Inferior parietal cortex (tissue), 1 donor: ENCODE data around the gene SMTNL2.
"Not testable (repeated sequence)": the region's sequence is repeated elsewhere in the genome, so short reads cannot be mapped to it uniquely, and the experiment has no call there.

Experiments
- DNase-seq: peaks from one replicate; pipeline ENCODE4 v3.0.0-alpha.2; 2016; ENCODE audit errors: extremely low spot score

SMTNL2 gene

DNA sequence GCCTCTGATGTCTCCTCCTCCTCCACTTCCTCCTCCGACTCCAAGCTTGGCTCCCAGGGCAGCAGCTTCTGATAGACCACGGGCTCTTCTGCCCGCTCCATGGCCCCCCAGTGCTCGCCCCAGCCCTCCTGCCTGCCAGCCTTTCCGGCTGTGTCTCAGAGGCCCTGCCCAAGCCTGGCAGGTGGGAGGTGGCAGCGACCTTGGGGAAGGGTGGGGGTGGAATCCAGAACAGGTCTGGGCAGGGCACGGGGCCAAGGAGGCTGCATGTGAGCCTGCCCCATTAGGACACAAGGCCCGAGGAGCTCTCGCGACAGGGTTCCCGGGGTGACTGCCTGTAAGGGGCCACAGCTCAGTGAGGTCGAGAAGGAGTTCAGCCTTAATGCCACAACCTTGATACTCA is 23.9 kb upstream of the SMTNL2 start, which contains the start of gene GGT6:
Gene GGT6, minus strand, starts transcription at position 157 of the 400 bp plus-strand sequence. Its CDS starts 56 bp downstream, at position 101.
- no peak for DNase-seq

DNA sequence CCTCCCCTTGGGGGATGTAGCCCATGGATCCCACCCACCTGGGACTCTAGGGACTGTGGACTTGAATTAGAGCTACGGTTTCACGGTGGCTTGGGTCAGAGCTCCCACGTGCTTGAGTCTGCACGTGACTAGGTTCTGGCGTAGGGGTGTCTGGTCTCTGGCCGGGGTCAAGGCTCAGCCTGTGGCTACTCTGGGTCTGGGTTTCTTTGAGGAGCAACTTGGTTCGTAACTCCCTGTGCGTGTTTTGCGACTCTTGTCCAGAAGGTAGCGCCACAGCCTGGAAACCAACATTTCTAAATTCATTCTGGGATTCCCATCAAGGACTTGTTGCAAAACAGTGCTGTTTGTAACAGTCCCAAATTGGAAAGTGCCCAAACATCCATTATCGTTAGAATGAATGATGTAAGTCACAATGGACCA is 23.5 kb upstream of the SMTNL2 start:
- no peak for DNase-seq

- no peak for DNase-seq
These were observed 22.0 kb upstream of the SMTNL2 start for GRCh38 chr17:4562015-4562969.

DNA sequence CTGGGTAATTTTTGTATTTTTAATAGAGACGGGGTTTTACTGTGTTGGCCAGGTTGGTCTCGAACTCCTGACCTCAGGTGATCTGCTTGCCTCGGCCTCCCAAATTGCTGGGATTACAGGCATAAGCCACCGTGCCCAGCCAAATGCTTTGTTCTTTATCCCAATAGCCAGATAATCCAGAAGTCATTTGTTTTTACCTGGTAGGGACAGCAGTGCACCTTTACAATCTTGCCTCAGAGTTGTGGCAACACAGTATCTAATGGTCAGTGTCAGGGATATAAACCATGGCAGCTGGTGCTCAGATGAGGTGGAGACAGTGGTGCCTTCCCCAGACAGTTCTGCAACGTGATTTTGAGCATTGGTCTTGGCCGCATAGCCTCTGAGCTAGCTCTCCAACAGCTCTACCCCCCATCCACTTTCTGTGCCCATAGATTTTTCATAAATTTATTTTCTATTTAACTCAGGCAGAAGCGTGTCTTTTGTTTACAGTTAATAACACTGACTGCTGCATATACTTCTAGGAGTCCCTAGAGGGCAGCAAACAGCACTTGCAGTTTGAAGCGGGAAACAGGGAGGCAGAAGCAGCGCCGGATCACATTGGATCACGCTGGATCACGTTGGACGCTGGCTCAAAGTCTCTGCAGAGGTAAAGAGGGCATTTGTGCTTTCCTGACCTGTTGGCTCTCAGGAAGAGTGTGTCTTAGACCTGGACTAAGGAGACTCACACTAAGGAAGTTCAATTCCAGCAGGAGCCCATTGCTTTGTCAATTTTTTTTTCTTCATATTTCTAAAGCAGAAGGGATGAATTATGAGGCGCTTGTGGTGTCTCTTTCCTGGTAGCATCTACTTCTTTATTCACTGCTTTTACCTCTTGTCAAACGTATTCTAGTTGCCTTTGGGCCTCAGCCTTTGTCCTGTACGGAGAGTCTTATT is 18.9 kb upstream of the SMTNL2 start:
- peak; percentile 85 for DNase-seq

- peak; percentile 74 for DNase-seq
These were observed 17.5 kb upstream of the SMTNL2 start for GRCh38 chr17:4566785-4567184.

DNA sequence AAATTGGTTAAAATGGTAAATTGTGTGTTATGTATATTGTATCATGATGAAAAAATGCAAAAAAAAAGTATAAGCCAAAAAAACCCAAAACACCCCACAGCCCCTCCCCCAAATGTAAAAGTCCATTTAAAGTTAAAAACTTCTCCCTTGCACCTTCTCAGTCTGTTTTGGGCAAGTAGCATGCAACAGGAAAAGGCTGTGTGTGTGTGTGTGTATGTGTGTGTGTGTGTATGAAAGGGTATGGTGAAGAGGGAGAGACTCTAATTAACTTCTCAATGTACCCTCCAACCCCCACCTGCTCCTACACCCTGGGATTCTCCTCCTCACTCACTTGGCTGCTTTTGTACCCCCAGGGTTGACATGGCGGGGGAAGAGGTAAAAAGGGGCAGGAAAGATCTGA is 14.7 kb upstream of the SMTNL2 start:
- DNase-seq: no peak

DNA sequence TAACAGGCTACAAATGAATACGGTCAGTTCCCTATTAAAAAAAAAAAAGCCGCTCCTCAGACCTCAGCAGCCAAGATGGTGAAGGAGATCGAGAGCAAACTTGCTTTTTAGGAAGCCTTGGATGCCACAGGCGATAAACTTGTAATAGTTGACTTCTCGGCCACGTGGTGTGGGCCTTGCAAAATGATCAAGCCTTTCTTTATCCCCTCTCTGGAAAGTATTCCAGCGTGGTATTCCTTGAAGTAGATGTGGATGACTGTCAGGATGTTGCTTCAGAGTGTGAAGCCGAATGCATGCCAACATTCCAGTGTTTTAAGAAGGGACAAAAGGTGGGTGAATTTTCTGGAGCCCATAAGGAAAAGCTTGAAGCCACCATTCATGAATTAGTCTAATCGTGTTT is 12.2 kb upstream of the SMTNL2 start:
- DNase-seq: no peak

DNA sequence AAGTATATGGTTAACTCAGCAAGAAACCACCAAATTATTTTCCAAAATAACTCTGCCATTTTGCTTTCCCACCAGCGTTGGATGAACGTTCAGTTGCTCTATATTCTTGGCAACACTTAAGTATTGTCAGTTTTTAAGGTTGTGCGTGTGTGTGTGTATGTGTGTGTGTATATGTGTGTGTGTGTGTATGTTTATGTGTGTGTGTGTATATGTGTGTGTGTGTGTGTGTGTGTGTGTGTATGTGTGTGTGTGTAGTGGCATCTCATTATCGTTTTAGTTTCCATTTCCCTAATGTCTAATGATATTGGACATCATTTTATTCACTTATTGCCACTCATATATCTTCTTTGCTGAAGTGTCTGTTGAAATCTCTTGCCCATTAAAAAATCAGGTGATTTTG is 11.2 kb upstream of the SMTNL2 start:
- DNase-seq: no peak

DNA sequence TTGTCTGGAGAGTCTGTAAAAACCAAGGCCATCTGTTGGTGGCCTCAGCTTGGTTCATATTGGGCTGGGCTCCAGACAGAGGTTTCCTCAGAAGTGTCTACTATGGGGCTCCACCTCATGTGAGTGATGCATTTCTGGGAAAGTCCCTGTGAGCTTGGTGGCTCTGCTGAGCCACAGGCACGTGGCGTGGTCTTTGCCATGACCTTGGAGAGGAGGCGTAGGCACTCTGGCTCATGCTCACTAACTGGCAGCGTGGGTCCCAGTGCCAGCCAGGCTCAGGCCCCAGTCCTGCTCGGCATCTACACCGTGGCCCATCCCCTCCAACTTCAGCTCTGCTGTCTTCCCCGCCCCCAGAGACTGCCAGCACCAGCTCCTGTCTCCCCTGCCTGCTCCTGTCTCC is 10.7 kb upstream of the SMTNL2 start:
- no peak for DNase-seq

DNA sequence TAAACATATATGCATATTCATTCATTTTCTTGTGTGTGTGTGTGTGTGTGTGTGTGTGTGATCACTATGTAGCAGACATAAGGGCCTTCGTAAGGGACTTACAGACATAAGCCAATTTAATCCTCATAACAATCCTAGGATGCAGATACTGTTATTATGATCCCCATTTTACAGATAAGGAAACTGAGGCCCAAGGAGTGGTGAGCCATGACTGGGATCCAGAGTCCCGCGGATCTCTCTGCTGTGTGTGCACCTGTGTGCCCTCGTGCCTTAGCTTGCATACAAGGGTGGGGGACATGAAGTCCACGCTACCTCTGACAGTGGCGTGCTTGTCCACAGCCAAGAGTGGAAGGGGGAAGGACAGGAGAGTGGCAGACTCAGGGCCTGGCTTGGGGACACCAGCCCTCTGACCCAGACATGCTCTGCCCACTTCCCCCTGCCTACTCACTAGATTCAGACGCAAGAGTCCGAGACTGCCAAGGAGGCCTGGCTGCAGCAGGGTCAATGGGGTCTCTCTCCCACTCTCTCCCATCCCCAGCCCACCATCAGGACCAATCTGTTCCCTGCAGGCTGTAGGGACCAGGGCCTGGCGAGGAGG is 9.8 kb upstream of the SMTNL2 start:
- no peak for DNase-seq

GRCh38 chr17:4576161-4576558 is 8.2 kb upstream of the SMTNL2 start:
- DNase-seq: no peak

- DNase-seq: no peak
These were observed 7.5 kb upstream of the SMTNL2 start for GRCh38 chr17:4576729-4577322.

DNA sequence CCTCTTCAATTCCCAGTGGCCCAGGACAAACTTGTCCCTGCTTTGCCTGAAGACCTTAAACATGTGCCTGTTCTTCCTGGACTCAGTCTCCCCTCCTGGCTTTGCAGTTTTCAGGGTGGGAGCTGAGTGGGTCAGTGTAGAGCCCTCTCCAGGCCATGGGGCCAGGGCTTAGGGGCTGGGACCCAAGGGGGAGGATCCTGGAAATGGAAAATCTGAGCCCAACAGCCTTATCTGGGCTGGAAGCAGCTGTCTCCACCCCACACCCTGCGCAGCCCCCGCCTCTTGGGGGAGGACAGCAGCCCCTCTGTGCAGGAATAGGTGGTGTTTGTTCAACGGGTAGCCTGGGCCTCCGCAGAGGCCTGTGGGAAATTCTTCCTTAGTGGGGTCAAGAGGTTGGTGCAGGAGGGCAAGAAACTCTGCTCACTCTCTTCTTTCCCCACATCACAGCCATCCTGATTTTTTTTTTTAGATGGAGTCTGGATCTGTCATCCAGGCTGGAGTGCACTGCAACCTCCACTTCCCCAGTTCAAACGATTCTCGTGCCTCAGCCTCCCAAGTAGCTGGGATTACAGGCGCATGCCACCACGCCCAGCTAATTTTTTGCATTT is 6.8 kb upstream of the SMTNL2 start:
- no peak for DNase-seq

DNA sequence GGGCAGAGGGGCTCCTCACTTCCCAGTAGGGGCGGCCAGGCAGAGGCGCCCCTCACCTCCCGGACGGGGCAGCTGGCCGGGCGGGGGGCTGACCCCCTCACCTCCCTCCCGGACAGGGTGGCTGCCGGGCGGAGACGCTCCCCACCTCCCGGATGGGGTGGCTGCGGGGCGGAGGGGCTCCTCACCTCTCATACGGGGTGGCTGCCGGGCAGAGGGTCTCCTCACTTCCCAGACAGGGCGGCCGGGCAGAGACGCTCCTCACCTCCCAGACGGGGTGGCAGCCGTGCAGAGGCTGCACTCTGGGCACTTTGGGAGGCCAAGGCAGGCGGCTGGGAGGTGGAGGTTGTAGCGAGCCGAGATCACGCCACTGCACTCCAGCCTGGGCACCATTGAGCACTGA is 6.0 kb upstream of the SMTNL2 start:
- DNase-seq: not testable (repeated sequence)

DNA sequence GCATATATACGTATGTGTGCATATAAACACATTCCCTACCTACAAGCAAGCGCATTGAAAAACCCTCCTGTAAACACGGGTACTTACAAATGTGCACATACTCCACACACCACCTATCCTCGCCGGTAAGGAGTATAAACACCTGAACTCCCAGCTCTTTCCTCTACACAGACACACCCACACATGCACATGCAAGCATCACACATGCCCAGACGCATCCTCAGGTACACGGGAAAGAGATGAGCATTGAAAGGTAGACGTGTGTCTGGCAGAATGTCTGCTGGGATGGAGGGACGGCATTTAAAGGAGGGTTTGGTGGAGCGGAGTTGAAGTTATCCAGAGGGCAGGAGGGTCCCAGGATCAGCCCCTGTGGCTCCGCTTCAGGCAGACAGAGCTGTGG is 4.7 kb upstream of the SMTNL2 start:
- no peak for DNase-seq

DNA sequence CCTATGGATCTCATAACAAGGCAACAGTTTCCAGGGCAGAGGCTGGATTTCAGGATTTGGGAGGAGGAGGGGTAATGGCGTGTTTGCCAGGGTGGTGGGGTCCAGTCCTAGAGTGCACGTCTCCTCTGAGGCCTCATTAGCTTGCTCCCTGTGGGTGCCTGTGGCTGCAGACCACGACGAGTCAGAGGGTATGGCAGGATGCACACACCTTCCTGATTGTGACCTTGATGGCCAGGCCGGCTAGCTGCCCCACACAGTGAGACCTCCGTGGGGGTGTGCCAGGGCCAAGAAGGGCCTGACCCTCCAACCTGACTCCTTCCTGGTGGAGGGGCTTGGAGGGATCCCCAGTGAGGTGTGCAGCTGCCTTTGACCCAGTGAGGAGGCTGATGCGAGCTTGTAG is 4.0 kb upstream of the SMTNL2 start:
- no peak for DNase-seq

- no peak for DNase-seq
These were observed 2.2 kb upstream of the SMTNL2 start for GRCh38 chr17:4582101-4582501.

- DNase-seq: no peak
These were observed 1.6 kb upstream of the SMTNL2 start for GRCh38 chr17:4582691-4583090.

DNA sequence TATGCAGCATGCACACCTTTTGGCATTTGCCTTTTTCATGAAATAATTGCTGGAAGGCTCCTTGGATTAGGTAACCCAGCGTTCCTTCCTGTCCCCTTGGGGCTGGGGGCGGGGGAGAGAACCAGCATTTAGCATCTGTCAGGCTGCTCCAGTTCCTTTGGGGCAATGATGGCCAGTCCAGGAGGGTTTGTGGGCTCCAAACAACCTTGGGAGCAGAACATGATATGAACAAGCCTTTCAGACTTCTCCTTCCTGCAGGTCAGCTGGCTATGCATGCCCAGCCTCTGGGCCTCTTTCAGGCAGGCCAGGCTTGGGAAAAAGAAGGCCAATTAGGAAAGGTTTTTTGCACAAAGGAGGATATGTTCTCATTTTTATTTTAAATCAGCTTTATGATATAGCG is 1.1 kb upstream of the SMTNL2 start:
- no peak for DNase-seq

- DNase-seq: no peak
These were observed 588 bp upstream of the SMTNL2 start for GRCh38 chr17:4583782-4584100.

DNA sequence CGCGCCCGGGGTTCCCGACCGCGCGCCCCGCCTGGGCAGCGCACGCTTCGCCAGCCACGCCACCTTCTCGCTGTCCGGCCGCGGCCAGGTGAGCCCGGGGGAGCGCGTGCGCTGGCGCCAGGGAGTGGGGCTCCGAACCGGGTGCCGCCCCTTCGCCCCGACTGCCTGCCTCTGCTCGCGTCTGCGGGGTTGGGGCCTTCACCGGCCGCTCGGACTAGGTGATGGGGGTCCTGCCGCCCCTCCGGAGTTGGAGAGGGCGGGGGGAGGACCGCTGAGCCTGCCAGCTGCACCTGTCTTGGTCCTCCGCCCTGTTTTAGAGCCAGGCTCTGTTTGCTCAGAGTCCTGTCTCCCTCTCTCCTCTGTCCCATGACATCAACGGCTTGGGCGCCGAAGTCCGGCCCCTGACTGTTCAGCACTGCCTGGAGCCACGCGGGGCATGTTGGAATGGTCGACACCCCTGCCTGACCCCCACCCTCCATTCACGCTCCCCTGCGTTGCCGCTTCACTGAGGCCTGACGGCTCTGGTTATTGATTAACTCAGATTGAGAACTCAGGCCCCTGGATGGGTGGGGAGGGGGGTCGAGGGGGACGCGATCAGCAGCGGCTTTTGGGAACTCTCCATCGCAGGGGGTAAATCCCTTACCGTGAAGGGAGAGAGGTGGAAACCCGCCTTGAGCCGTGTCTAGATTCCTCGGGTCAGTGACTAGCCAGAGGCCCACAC is 748 bp downstream of the SMTNL2 start:
- no peak for DNase-seq
